H9 (cell line): Measurements from ENCODE around the gene MCOLN3. TPM values are rescaled to one million over a fixed set of nuclear protein-coding genes. Genes with fewer than 3 reads are reported as not detected.

Source experiments
- DNase-seq: peaks from one replicate; pipeline ENCODE4 v3.0.0-alpha.2; 2017
- H2AFZ ChIP-seq: one replicate; pipeline ENCODE4 v1.6.1; 2013; ENCODE audit warnings: mild to moderate bottlenecking, low read length, control low read depth, moderate library complexity
- H2AK5ac ChIP-seq: 2 replicates; pipeline ENCODE4 v1.6.1; 2013; ENCODE audit warnings: low read length, control low read depth, mixed read lengths; ENCODE audit not compliant: insufficient read length
- H2BK120ac ChIP-seq: one replicate; pipeline ENCODE4 v1.6.1; 2013; ENCODE audit warnings: low read depth, mild to moderate bottlenecking, low read length, control low read depth, inconsistent platforms; ENCODE audit not compliant: poor library complexity, severe bottlenecking
- H2BK12ac ChIP-seq: 2 replicates; pipeline ENCODE4 v1.6.1; 2013; ENCODE audit warnings: low read length, control low read depth, mixed read lengths, low read depth; ENCODE audit not compliant: insufficient read length
- H2BK15ac ChIP-seq: 2 replicates; pipeline ENCODE4 v1.6.1; 2013; ENCODE audit warnings: low read depth, low read length, control low read depth
- H2BK20ac ChIP-seq: one replicate; pipeline ENCODE4 v1.6.1; 2013; ENCODE audit warnings: low read depth, mild to moderate bottlenecking, low read length, control low read depth, inconsistent platforms; ENCODE audit not compliant: poor library complexity, severe bottlenecking
- H2BK5ac ChIP-seq: 2 replicates; pipeline ENCODE4 v1.6.1; 2013; ENCODE audit warnings: low read length, control low read depth, mixed read lengths; ENCODE audit not compliant: insufficient read length
- H3K14ac ChIP-seq: 2 replicates; pipeline ENCODE4 v1.6.1; 2013; ENCODE audit warnings: low read length, control low read depth; ENCODE audit not compliant: insufficient read depth
- H3K18ac ChIP-seq: 2 replicates; pipeline ENCODE4 v1.6.1; 2013; ENCODE audit warnings: low read depth, mild to moderate bottlenecking, mixed read lengths, low read length, control low read depth; ENCODE audit not compliant: insufficient read length
- H3K23ac ChIP-seq: 2 replicates; pipeline ENCODE4 v1.6.1; 2013; ENCODE audit warnings: low read length, control low read depth, mixed read lengths, low read depth; ENCODE audit not compliant: insufficient read length
- H3K23me2 ChIP-seq: 2 replicates; pipeline ENCODE4 v1.6.1; 2013; ENCODE audit warnings: low read depth, mild to moderate bottlenecking, mixed read lengths, low read length, control low read depth; ENCODE audit not compliant: insufficient read length, poor library complexity, severe bottlenecking
- H3K27ac ChIP-seq: 2 replicates; pipeline ENCODE4 v1.5.1; 2013; ENCODE audit warnings: low read length, control low read depth, mixed read lengths, low read depth; ENCODE audit not compliant: insufficient read length
- H3K27me3 ChIP-seq: 2 replicates; pipeline ENCODE4 v1.6.1; 2013; ENCODE audit warnings: low read length, control low read depth, inconsistent platforms; ENCODE audit not compliant: insufficient read depth
- H3K4ac ChIP-seq: 2 replicates; pipeline ENCODE4 v1.6.1; 2013; ENCODE audit warnings: low read depth, mild to moderate bottlenecking, control low read depth, inconsistent platforms, low read length, moderate library complexity
- H3K4me1 ChIP-seq: 2 replicates; pipeline ENCODE4 v1.6.1; 2013; ENCODE audit warnings: low read length, control low read depth, inconsistent platforms; ENCODE audit not compliant: insufficient read depth
- H3K4me2 ChIP-seq: 2 replicates; pipeline ENCODE4 v1.6.1; 2013; ENCODE audit warnings: low read length, control low read depth, mixed read lengths; ENCODE audit not compliant: insufficient read length, insufficient read depth
- H3K56ac ChIP-seq: 2 replicates; pipeline ENCODE4 v1.6.1; 2013; ENCODE audit warnings: low read depth, mild to moderate bottlenecking, mixed read lengths, low read length, control low read depth; ENCODE audit not compliant: insufficient read length
- H3K79me1 ChIP-seq: 2 replicates; pipeline ENCODE4 v1.6.1; 2013; ENCODE audit warnings: low read depth, mild to moderate bottlenecking, moderate library complexity, low read length, control low read depth, inconsistent platforms; ENCODE audit not compliant: insufficient read depth, poor library complexity, severe bottlenecking
- H3K79me2 ChIP-seq: 2 replicates; pipeline ENCODE4 v1.6.1; 2013; ENCODE audit warnings: low read length, control low read depth, inconsistent platforms; ENCODE audit not compliant: insufficient read depth
- H3K9ac ChIP-seq: 2 replicates; pipeline ENCODE4 v1.6.1; 2013; ENCODE audit warnings: low read length, control low read depth, mixed read lengths; ENCODE audit not compliant: insufficient read length; ENCODE audit errors: extremely low read depth
- H3K9me3 ChIP-seq: one replicate; pipeline ENCODE4 v1.6.1; 2013; ENCODE audit warnings: low read depth, low read length, inconsistent platforms; ENCODE audit not compliant: control insufficient read depth
- H3T11ph ChIP-seq: one replicate; pipeline ENCODE4 v1.6.1; 2013; ENCODE audit warnings: mild to moderate bottlenecking, low read length, control low read depth, inconsistent platforms
- H4K20me1 ChIP-seq: one replicate; pipeline ENCODE4 v1.6.1; 2013; ENCODE audit not compliant: control insufficient read depth, insufficient read length, insufficient read depth
- H4K5ac ChIP-seq: 2 replicates; pipeline ENCODE4 v1.6.1; 2013; ENCODE audit warnings: low read depth, mild to moderate bottlenecking, mixed read lengths, low read length, control low read depth; ENCODE audit not compliant: insufficient read length
- H4K8ac ChIP-seq: replicated peaks from 2 replicates; pipeline ENCODE4 v1.6.1; 2013; ENCODE audit warnings: low read length, control low read depth, mixed read lengths, low read depth; ENCODE audit not compliant: insufficient read length
- H4K91ac ChIP-seq: 2 replicates; pipeline ENCODE4 v1.6.1; 2013; ENCODE audit warnings: low read depth, mild to moderate bottlenecking, moderate library complexity, mixed read lengths, low read length, control low read depth; ENCODE audit not compliant: insufficient read length
- H3K27ac Mint-ChIP-seq, 3 experiments: 2 replicates in 2 of 3; 3 replicates in 1 of 3; pipeline ENCODE4 v1.8.0; 2020 to 2021; ENCODE audit warnings: mixed read lengths in 3 of 3, mild to moderate bottlenecking in 1 of 3, moderate library complexity in 1 of 3
- H3K27me3 Mint-ChIP-seq: 2 replicates; pipeline ENCODE4 v1.8.0; 2021; ENCODE audit warnings: low read depth, mild to moderate bottlenecking, moderate library complexity, mixed read lengths
- H3K36me3 Mint-ChIP-seq, 3 experiments: 2 replicates in 2 of 3; 3 replicates in 1 of 3; pipeline ENCODE4 v1.8.0; 2020 to 2021; ENCODE audit warnings: low read depth in 3 of 3, mixed read lengths in 3 of 3; ENCODE audit not compliant: insufficient read depth in 1 of 3
- H3K4me1 Mint-ChIP-seq, 2 experiments: 2 replicates each; pipeline ENCODE4 v1.8.0; 2020; ENCODE audit warnings: mixed read lengths in 2 of 2
- H3K4me3 Mint-ChIP-seq, 2 experiments: 2 replicates in 1 of 2; 3 replicates in 1 of 2; pipeline ENCODE4 v1.8.0; 2020 to 2021; ENCODE audit warnings: mild to moderate bottlenecking in 2 of 2, mixed read lengths in 2 of 2, moderate library complexity in 1 of 2
- H3K9me3 Mint-ChIP-seq, 2 experiments: 2 replicates in 1 of 2; 3 replicates in 1 of 2; pipeline ENCODE4 v1.8.0; 2020; ENCODE audit warnings: mild to moderate bottlenecking in 2 of 2, mixed read lengths in 2 of 2, moderate library complexity in 1 of 2
- WGBS: extraction: QIAGEN DNeasy Blood & Tissue Kit; methylation state at CpG from one replicate; pipeline ENCODE4 v1.1.7; 2013; ENCODE audit warnings: missing lambda C conversion rate, low lambda C conversion rate, mixed read lengths; ENCODE audit not compliant: insufficient read length; ENCODE audit errors: extremely low coverage; 5-methylcytosine and 5-hydroxymethylcytosine counted together
- total RNA-seq: library from RNA; stranded (reverse); gene quantifications from 2 replicates; pipeline ENCODE4 v1.2.1, GENCODE V29; 2021
- TF ChIP-seq, protein P1 (sequence below): fragments of 200-600 bp; sonication (generic); conservative IDR thresholded peaks from 3 replicates; pipeline ENCODE4 v1.8.0; 2021; ENCODE audit warnings: antibody characterized with exemption, mild to moderate bottlenecking

The MCOLN3 gene
- total RNA-seq, 1 experiment from 2014 or later: 10.8 TPM

- no CpG with 5 or more reads among the region's 1 CpG for WGBS
Measured at GRCh38 chr1:85085417-85085816, 37.1 kb upstream of the MCOLN3 start.

More at GRCh38 chr1:85085417-85085816, 37.1 kb upstream of the MCOLN3 start:
- Mint-ChIP-seq H3K27me3 (no peaks in the 10 kb centered on the region), H3K4me1 (no peaks in the 10 kb centered on the region), H3K27ac (peak overlapping the region in 1 of 3 experiments; percentile 40; a peak in 1 of 7 replicates), H3K9me3 (no peaks in the 10 kb centered on the region), H3K4me3 (no peak overlapping the region), H3K36me3 (no peaks in the 10 kb centered on the region)
- no peaks in the 10 kb centered on the region for H3K4me1 ChIP-seq
- H4K91ac ChIP-seq: no peak overlapping the region
- H3K4ac ChIP-seq: no peak overlapping the region
- no peaks in the 10 kb centered on the region for H3K79me2 ChIP-seq
- no peak overlapping the region for H3K18ac ChIP-seq
- no peak overlapping the region for H2BK12ac ChIP-seq
- H3K14ac ChIP-seq: no peak overlapping the region
- H2BK120ac ChIP-seq: no peak overlapping the region
- no peak overlapping the region for H2AK5ac ChIP-seq
- no peak overlapping the region for H2BK5ac ChIP-seq
- no peak overlapping the region for H2AFZ ChIP-seq
- H3K9ac ChIP-seq: no peak overlapping the region
- no peaks in the 10 kb centered on the region for H3K23me2 ChIP-seq
- no peak overlapping the region for H2BK15ac ChIP-seq
- H3K27ac ChIP-seq: no peak overlapping the region
- TF ChIP-seq, protein P1, sequence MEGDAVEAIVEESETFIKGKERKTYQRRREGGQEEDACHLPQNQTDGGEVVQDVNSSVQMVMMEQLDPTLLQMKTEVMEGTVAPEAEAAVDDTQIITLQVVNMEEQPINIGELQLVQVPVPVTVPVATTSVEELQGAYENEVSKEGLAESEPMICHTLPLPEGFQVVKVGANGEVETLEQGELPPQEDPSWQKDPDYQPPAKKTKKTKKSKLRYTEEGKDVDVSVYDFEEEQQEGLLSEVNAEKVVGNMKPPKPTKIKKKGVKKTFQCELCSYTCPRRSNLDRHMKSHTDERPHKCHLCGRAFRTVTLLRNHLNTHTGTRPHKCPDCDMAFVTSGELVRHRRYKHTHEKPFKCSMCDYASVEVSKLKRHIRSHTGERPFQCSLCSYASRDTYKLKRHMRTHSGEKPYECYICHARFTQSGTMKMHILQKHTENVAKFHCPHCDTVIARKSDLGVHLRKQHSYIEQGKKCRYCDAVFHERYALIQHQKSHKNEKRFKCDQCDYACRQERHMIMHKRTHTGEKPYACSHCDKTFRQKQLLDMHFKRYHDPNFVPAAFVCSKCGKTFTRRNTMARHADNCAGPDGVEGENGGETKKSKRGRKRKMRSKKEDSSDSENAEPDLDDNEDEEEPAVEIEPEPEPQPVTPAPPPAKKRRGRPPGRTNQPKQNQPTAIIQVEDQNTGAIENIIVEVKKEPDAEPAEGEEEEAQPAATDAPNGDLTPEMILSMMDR: no peak
- no peak overlapping the region for H3K4me2 ChIP-seq
- no peak overlapping the region for H3K56ac ChIP-seq
- no peaks in the 10 kb centered on the region for H4K20me1 ChIP-seq
- H4K5ac ChIP-seq: no peak overlapping the region
- DNase-seq: no peak
- no peaks in the 10 kb centered on the region for H3K79me1 ChIP-seq
- no peak overlapping the region for H3T11ph ChIP-seq
- H4K8ac ChIP-seq: no peak overlapping the region
- H3K23ac ChIP-seq: no peak overlapping the region
- H3K27me3 ChIP-seq: no peaks in the 10 kb centered on the region
- no peak overlapping the region for H2BK20ac ChIP-seq
- H3K9me3 ChIP-seq: no peaks in the 10 kb centered on the region
